Measurements from ENCODE around the gene RXYLT1.

RXYLT1 gene

GRCh38 chr12:63764481-63764880, 15.2 kb upstream of the RXYLT1 start:
- no peak overlapping the region for H3K27ac ChIP-seq
- TF ChIP-seq CTCF (conservative IDR thresholded peaks at IDR 0.05), result no peak

GRCh38 chr12:63766498-63766897, 13.2 kb upstream of the RXYLT1 start:
- H3K27ac ChIP-seq, result no peak overlapping the region
- TF ChIP-seq ZFX (IDR thresholded peaks at IDR 0.05), result no peak
- TF ChIP-seq CTCF (conservative IDR thresholded peaks at IDR 0.05), result peak; percentile 62

GRCh38 chr12:63770375-63770774, 9.3 kb upstream of the RXYLT1 start:
- H3K27ac ChIP-seq, result no peak overlapping the region
- no peak for TF ChIP-seq ZFX (IDR thresholded peaks at IDR 0.05)
- TF ChIP-seq CTCF (conservative IDR thresholded peaks at IDR 0.05), result no peak

- no peak for TF ChIP-seq ZFX (IDR thresholded peaks at IDR 0.05)
- TF ChIP-seq CTCF (conservative IDR thresholded peaks at IDR 0.05), result no peak
- no peak overlapping the region for H3K27ac ChIP-seq
These were observed 2.4 kb upstream of the RXYLT1 start for GRCh38 chr12:63777340-63777739.

- TF ChIP-seq CTCF (conservative IDR thresholded peaks at IDR 0.05) (no peak), ZFX (IDR thresholded peaks at IDR 0.05) (no peak)
- H3K27ac ChIP-seq, result no peak overlapping the region
These were observed 2.8 kb downstream of the RXYLT1 start for GRCh38 chr12:63782466-63782865.

- TF ChIP-seq ZFX (IDR thresholded peaks at IDR 0.05), result no peak
- TF ChIP-seq CTCF (conservative IDR thresholded peaks at IDR 0.05), result no peak
- no peak overlapping the region for H3K27ac ChIP-seq
These were observed 7.6 kb downstream of the RXYLT1 start for GRCh38 chr12:63787306-63787705.

- TF ChIP-seq CTCF (conservative IDR thresholded peaks at IDR 0.05) (no peak), ZFX (IDR thresholded peaks at IDR 0.05) (no peak)
- H3K27ac ChIP-seq, result no peak overlapping the region
These were observed 10.9 kb downstream of the RXYLT1 start for GRCh38 chr12:63790608-63790945.

Measured in C4-2B (cell line).